HCEC 1CT (cell line): ENCODE measurements around the gene FASTKD3.
A peak's percentile ranks its signal among the peaks of the same experiment; 100 is the strongest.

Experiments used
- DNase-seq: peaks from one replicate; pipeline ENCODE4 v3.0.0-alpha.2; 2017

The FASTKD3 gene

DNA sequence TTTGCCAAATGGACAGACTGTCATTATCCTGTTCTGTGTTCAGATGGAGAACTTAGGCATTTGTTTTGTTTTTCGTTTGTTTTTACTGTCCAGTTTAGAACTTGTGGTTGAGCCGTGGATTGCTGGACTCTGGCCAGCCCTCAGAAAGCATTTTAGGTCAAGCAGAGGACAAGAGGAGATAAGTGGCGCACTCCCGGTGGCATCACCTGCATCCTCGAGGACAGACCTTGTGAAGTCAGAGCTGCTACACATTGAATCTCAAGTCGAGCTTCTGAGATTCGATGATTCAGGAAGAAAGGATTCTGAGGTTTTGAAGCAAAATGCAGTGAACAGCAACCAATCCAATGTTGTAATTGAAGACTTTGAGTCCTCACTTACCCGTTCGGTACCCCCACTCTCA lies 9.0 kb upstream of the FASTKD3 start:
- DNase-seq: no peak

DNA sequence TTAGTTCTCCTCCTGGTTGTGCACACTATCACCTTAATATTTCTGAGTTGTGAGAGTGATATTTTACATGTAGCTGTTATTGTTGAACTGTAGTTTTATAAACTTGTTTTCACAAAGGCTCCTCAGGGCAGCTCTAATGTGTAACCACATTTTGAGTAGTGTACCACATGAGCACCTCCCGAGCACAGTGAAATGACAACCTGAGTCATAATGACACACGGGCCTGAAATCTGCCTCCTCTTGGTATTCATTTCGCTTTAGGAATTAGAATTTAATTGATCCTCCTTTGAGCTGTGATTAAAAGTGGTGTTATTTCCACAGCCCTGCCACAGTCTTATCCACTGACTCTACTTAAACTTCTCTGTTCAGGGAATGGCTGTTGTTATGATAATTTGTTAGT lies 8.0 kb upstream of the FASTKD3 start:
- DNase-seq: peak; percentile 62

DNA sequence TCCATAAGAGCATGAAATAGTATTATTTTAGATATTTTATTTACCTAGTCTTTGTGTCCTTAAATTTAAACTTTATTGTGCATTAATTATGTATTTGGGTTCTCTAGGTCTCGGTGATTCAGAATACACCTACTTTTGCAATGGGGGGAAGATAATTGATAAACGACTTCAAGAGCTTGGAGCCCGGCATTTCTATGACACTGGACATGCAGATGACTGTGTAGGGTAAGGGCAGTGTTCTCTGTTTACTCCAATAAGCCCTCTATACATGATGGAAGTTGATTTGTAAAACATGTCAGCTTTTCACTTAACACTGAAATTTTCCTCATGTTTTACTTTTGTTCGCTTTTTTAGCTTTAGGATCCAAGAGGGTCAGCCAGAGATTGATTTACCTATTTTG lies 6.3 kb upstream of the FASTKD3 start:
- no peak for DNase-seq

DNA sequence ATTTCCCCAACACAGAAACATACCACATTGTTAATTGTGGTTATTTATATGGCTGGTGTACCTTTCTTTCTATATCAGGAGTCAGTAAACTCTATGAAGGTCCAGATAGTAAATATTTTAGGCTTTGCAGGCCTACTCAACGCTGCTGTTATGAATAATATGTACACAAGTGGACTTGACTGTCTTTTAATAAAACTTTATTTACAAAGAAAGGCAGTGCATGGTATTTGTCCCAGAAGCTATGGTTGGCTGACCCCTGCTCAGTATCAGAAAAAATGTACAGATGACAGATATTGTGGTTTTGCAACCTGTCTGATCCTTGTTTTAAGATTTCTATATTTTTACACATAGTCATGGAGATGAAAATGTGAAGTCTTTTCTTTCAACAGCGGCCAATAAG lies 5.8 kb upstream of the FASTKD3 start:
- DNase-seq: no peak

GRCh38 chr5:7873216-7873615 lies 4.4 kb upstream of the FASTKD3 start:
- DNase-seq: no peak

GRCh38 chr5:7872517-7873130 lies 3.8 kb upstream of the FASTKD3 start:
- no peak for DNase-seq

DNA sequence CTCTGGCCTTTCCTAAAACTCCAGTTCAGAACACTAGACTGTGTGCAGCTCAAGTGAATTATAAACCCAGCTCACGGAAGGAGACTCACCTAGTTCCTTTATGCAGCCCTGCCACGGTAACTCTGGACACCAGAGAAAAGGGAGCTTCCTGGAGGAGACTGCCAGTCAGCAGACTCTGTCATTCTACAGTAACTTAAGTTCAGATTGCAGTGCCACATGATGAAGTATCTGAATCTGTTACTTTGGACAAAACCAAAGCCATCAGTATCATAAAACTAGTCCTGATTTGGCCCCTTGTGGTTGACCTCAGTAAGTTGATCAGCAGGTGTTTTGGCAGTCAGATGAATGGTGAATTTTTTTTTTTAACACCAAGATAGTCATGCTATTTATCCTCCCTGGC lies 2.8 kb upstream of the FASTKD3 start:
- no peak for DNase-seq

DNA sequence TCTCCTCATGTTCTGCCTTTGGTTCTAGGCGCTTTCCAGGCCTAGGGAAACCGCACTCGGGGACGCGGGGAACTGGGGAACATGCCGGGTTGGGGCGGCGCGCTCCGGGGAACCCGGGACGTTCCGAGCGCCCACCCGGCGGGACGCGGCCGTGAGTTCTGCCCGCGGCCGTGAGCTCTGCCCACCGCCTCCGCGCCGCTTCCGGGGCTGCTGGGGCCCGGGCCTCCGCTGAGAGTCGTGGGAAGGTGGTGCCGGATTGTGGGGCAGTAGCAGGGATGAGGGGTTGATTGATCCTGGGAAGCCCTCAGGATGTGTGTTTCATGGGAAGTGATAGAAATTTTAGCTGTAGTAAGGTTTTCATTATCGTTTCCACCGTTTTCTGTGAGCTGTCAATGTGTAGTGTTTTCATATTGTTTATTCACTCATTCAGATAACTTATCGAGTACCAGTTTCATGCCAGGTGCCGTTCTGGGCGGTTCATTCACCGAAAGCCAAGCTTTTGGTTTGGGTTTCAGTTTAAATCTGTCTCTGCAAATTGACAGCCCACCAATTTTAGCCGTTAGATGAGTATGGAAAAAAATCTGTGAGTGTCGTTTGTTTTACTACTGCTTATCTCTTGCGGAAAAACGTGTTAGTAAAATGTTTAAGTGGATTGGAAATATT lies 774 bp upstream of the FASTKD3 start:
- DNase-seq: peak; percentile 6

GRCh38 chr5:7868427-7868772 lies 431 bp downstream of the FASTKD3 start:
- no peak for DNase-seq

DNA sequence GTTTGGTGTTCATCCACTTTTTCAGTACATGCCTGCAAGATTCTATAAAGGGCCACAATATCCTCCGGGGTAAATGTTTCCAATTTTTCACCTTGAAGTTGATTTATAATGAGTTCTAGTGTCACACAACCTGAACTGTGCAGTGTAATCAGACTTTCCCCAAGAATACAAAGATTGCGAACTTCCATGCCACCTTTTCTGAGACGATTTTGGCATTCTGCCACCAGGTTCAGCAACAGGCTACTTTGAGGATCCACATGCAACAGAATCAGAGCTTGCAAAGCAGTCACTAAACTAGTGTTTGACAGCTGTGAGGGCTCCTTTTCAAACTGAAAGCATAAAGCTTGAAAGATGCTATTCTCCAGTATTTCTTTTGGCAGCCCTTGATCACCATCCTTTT lies 1.6 kb downstream of the FASTKD3 start:
- no peak for DNase-seq

- no peak for DNase-seq
These were observed 2.6 kb downstream of the FASTKD3 start for GRCh38 chr5:7866196-7866595.

- DNase-seq: no peak
These were observed 10.8 kb downstream of the FASTKD3 start for GRCh38 chr5:7857926-7858632.

- DNase-seq: no peak
These were observed 11.5 kb downstream of the FASTKD3 start for GRCh38 chr5:7857361-7857760.

DNA sequence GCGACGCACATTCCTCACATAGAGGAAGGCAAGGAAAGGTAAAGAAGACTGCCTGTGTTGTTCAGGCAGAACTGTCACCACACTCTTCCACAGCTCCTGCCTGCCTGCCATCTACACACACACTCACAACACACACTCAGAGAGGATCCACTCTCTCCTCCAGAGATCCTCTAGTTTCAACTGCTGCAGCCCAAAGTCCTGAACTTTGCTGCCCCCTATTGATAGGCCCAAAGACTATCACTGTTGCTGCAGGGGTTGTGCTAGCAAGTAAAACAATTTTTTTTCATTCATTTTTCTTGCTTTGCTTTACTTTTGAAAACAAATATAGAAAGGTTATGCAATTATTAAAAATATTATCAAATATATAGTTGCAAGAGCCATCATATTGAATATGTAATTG lies 12.0 kb downstream of the FASTKD3 start:
- peak; percentile 34 for DNase-seq

GRCh38 chr5:7855611-7856010 lies 13.2 kb downstream of the FASTKD3 start:
- no peak for DNase-seq

- no peak for DNase-seq
These were observed 15.8 kb downstream of the FASTKD3 start for GRCh38 chr5:7852988-7853387.

DNA sequence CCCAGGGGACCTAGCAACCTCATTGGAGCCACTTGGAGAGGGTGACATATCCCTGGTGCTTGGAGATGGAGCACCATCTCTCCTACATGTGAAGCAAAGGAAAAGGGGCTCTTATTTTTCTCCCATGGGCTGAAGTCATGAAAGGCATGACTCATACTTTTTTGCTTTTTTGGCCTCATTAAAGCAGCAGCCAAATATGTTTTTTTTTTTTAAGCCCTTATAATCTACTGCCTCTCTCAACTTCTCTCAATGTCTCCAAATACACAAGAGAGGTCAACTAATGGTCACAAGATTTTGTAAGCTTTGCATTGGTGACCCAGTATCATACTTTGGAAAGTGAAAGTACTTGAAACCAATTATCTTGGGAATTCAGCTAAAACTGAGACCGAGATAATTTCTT lies 16.3 kb downstream of the FASTKD3 start:
- DNase-seq: no peak

DNA sequence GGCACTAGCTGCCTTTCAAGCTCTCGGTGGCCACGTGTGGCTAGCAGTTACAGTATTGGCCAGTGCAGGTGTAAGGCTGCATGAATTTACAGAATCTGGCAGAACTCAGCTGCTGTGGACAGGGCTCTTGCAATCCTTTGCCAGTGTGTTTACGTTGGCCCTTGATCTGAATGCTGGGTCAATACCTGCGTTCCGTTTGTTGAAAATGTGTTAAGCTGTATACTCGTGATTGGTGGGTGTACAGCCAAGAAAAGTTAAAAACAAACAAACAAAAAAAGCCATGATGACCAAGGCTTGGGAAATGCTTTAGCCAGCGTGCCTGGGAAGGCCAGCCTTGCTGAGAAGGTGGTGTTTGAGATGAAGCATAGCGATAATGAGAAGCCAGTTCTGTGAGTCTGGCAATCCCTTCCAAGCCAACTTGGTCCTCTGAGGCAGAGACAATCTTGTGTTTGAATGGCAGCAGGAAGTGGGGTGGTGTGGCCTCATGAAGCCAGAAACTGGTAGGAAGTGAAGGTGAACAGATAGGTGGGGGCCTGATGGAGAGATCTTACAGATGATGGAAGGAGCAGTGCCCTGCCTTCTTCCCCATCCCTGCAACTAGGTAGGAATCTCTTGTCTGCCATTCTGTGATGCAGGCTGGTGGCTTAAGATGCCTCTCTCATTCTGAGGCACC lies 17.1 kb downstream of the FASTKD3 start:
- no peak for DNase-seq

GRCh38 chr5:7851240-7851592 lies 17.6 kb downstream of the FASTKD3 start:
- DNase-seq: no peak

DNA sequence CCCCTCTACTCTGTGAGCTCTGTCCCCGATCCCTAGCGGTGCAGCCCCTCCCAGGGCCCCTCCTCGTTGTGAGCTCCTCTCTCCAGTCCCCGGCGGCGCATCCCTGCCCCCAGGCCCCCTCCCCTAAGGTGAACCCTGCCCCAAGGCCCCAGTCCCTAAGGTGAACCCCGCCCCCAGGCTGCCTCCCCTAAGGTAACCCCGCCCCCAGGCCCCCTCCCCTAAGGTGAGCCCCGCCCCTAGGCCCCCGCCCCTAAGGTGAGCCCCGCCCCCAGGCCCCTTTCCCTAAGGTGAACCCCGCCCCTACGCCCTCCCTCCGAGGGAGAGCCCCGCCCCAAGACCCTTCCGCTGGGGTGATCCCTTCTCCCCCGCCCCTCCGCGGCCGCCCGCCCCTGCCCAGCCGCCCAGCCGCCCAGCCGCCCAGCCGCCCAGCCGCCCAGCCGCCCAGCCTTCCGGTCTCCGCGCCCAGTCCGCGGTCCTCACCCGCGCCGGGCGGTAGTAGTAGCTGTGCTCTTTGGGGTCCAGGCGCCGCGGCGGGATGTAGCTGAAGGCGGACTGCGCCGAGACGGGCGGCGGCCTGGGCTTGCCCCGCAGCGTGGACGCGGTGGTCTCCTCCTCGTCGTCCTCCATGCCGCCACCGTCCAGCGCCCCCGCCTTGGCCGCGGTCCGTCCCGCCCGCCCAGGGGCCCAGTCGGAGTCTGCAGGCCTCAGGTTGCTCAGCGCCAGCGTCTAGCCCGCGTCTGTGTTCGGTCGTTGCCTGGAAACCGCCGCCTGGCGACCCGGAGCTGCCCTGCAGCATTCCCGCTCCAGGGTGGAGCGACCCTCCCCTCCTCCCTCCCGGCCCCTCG lies 18.2 kb downstream of the FASTKD3 start, which contains the start of gene CFAP90:
Gene CFAP90 (minus strand): TSS at position 739 of the 845 bp plus-strand sequence. CDS start 112 bp downstream, at position 627.
- DNase-seq: no peak

- no peak for DNase-seq
These were observed 19.0 kb downstream of the FASTKD3 start for GRCh38 chr5:7849681-7850394.

DNA sequence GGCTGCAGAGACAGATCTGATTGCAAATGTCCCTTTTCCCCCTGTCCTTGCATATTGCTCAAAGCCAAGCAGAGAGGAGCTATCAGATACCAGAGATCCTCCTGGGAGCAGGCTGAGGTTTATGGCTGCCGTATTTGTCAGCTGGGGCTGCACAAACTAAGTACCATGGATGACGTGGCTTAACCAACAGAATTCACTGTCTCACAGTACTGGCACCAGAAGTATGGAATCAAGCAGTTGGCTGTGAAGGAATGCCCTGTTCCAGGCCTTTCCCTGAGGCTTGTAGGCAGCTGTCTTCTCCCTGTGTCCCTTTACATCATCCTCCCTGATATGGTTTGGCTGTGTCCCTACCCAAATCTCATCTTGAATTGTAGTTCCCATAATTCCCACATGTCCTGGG lies 20.5 kb downstream of the FASTKD3 start:
- no peak for DNase-seq
